HG03457 (cell line): ENCODE results near the gene SYNE2.
"Not testable (repeated sequence)": the region's sequence is repeated elsewhere in the genome, so short reads cannot be mapped to it uniquely, and the experiment has no call there.

Experiments used
- ATAC-seq: cut with Tn5 transposase; IDR thresholded peaks from one replicate; pipeline ENCODE4 v1.9.1; 2021; ENCODE audit warnings: moderate number of reproducible peaks; ENCODE audit not compliant: unreplicated experiment

The SYNE2 gene

DNA sequence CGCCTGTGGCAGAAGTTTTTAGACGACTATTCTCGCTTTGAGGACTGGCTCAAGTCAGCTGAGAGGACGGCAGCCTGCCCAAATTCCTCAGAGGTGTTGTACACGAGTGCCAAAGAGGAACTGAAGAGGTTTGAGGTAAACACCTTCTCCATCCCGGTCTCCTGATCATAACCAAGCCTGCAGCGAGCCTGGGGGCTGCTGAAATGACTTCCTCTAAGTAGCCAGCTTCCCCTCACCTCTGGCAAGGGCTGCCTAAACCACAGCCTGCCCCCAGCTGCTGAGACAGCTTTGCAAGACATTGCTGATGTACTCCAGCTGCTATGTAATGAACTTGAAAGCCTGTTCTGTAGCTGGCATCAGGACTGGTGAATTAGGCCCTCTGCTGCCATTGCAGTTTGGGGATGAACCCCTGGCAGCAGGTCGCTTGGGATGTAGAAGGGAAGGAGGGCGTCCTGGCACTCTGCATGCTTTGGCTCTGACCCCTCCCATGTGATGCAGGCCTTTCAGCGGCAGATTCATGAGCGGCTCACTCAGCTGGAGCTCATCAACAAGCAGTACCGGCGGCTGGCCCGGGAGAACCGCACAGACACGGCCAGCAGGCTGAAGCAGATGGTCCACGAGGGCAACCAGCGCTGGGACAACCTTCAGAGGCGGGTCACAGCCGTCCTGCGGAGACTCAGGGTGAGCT is 356.8 kb downstream of the SYNE2 start:
- ATAC-seq = no peak

DNA sequence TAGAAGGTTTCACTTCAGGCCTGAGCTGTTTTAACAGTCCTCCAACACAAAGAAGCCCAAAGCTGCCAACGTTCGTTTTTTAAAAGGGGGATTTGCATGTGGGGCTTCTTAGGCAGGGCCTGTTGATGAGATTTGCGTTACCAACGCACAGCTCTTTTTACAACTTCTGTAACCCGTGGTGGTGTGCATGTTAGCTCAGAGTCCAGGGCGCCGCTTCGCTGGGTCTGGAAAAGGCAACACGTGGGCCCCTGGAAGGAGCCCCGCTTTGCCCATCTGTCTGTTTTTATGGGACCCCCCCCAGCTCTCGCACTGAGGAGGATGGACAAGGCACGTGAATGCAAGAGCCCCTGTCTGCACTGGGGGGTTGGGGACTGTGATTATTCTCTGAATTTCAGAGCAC is 357.4 kb downstream of the SYNE2 start:
- ATAC-seq = no peak

DNA sequence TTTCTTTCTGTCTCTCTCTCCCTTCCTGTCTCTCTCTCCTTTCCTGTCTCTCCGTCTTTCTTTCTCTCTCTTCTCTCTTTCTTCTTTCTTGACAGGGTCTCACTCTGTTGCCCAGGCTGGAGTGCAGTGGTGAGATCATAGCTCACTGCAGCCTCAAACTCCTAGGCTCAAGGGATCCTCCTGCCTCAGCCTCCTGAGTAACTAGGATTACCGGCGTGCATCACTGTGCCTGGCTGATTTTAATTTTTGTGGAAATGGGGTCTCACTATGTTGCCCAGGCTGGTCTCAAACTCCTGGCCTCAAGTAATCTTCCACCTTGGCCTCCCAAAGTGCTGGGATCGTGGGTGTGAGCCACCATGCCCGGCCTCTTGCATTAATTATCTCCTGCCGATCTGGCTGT is 358.1 kb downstream of the SYNE2 start:
- not testable (repeated sequence) for ATAC-seq

DNA sequence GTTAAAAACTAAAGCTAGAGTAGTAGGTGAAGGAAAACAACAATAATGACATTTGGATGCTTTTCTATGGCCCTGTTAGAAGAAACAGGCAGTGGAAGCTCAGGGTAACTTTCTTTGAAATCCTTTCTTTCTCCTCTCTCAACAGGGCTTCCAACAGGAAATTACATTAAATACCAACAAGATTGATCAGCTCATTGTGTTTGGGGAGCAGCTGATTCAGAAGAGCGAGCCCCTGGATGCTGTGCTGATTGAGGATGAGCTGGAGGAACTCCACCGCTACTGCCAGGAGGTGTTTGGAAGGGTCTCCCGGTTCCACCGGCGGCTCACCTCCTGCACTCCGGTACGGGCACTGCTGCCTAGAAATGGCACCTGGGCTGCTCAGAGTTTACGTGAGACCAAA is 359.9 kb downstream of the SYNE2 start:
- no peak for ATAC-seq

DNA sequence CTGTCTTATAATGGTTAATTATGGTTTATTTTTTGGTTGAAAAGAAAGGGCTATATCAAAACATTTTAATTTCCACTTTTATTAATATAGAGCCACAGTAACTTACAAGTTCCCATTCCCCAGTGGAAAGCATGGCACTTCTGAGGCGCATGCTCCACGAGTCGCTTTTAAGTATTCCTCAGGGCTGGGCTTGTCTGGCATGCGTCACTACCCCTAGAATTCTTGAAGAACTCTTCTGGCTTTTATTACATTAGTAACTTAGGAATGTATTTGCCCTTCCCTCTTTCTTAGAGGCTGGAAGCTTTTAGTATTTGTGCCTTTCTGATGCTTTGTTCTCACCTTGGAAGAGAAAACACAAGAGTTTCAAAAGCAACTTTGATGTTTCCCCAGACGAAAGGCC is 360.3 kb downstream of the SYNE2 start:
- ATAC-seq = no peak

DNA sequence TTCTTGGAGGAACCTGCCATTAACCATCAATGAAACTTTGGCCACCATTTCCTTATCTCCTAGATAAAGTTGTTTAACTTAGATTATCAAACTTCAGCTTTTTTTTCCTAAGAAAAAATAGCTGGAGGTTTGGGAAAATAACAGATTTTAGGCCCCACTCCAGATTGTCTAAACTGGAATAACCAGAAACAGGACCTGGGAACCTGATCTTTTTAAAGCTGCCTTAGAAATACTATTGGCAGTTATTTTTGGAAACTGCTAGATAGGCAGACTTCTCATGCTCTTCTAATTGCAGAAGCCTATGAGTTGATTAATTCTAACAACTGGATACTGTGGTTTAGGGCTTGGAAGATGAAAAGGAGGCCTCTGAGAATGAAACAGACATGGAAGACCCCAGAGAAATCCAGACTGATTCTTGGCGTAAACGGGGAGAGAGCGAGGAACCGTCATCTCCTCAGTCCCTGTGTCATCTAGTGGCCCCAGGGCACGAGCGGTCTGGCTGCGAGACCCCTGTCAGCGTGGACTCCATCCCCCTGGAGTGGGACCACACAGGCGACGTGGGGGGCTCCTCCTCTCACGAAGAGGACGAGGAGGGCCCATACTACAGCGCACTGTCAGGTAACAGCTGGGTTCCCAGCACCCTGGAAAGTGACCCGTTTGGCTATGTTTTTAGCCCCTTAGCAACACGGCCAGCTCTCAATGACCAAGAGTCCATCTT is 361.2 kb downstream of the SYNE2 start:
- no peak for ATAC-seq

DNA sequence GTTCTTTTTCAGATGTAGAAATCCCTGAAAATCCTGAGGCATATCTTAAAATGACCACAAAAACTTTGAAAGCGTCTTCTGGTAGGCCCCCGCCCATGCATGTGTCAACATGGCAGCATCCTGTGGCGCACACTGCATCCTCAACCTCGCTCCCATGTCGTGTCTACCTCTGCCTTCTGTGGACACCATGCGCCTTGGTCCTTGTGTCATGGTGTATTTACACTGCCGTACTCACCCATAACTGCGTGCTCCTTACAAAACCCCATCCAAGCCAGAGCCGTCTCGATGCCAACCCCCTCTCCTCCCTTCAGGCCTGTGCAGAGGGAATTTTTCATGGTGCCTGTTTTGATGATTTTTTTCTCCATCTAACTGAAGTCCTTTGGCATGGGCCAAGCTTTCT is 362.5 kb downstream of the SYNE2 start:
- no peak for ATAC-seq

DNA sequence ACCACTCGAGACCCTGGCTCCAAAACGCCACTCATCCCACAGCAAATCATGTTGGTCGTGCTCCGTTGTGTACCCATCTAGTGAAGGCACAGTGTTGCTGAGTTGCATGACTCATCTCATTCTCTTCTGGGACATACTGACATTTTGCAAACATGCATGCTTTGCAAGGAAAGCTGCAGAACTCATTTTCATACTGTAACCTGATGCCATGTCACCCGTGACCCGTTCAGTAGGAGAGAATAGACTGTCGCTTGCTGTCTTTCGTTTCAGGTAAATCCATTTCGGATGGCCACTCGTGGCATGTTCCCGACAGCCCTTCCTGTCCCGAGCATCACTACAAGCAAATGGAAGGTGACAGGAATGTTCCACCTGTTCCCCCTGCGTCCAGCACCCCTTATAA is 363.2 kb downstream of the SYNE2 start:
- ATAC-seq = no peak

DNA sequence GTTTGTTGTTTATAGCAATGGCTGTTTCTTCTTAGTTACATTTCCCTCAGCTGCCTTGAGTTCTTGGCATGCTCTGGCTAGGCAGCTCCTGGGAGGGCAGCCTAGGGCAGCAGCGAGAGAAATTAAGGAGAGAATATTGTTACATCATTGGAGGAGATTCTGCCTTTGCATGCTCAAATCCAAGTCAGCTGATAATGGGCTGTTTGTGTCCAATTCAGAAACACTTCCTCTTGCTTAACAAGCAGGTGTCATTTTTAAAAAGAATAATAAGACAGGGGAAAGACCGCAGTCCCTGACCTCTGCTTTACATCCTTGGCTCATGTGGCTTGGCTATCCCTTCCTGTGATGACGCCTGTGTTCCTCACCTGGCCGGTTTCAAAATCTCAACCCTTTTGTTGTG is 364.5 kb downstream of the SYNE2 start:
- no peak for ATAC-seq

DNA sequence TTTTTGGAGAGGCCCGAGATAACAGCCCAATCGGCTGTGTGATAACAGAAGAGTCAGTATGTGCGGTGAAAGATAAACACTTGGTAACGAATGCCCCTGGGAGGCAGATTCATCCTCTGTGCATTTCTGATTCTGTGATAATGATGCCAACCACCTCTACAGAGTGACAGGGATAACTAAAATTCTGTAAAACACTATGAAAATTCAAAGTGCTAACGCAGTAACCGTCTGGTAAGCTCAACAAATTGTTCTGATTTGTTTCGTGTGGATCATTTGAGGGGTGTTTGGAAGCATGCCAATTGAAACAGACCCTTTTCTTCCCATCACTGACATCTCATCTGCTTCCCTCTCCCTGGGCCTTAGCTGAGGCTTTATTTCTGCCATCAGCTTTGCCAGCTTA is 365.0 kb downstream of the SYNE2 start:
- no peak for ATAC-seq

DNA sequence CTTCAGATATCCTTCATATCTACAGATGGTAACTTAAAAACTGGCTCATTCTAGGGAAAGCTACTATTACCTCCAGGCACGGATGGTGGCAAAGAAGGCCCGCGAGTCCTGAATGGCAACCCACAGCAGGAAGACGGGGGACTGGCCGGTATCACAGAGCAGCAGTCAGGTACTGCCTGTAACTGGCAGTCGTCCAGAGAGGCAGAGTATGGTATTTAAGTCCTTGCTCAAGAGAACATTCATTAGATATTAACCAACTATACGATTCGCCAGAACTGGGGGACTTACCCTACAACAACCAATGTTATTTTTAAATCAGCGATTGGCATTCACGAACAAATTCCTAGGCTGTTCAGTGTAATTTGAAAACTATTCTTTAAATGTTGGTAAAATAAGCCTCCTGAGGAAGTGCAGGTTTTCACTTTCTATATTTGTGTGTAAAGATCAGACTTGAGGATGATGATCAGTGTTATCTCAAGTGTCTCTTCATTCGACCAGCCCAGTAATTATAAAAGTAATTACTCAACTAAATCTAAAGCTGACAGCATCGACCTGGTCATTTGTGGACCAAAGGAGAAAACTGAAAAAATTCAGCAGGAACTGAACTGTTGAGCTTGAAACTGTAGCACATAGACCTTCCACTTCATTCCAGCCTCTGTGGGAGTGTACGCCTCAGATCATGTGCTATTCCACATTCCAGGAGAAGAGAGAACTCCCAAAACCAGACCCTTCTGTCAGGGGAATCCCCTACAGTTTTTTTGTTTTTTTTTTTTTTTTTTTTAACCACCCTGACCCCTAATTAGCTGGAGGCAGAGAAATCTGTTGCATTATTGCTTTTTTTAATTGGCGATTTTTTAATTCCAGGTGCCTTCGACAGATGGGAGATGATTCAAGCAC is 365.8 kb downstream of the SYNE2 start:
- ATAC-seq = no peak

DNA sequence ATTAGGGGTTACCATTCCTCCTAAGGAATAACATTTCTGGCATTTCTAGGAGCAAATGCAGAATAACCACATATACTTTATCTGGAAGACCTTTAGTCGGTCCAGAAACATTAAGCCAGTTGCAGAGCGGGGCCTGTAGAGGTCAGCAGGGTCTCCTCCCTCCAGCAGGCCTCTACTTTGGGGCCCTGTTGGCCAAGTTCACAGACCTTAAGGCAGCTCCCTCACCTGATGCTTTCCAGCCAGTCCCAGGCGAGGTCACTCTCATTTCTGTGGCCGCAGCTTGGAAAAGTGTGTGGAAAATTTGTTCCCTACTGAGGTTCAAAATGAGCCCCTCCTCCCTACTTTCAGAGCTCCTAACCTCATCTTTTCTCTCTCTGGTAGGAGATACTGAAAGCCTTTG is 367.3 kb downstream of the SYNE2 start:
- ATAC-seq = no peak

DNA sequence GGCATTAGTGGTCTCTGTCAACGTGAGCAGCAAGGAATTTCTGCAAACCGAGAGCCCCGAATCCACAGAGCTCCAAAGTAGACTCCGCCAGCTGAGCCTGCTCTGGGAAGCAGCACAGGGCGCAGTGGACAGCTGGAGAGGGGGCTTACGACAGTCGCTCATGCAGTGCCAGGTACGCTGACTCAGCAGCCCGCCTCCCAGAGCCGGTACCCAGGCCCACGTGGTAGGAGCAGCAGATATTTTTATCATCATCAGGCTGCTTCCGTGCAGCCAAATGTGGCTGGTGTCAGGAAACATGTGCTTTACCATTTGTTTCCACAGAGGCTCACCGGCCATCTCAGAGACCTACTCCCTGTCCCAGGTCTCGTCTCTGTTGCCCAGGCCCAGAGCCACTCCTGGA is 367.7 kb downstream of the SYNE2 start:
- no peak for ATAC-seq

DNA sequence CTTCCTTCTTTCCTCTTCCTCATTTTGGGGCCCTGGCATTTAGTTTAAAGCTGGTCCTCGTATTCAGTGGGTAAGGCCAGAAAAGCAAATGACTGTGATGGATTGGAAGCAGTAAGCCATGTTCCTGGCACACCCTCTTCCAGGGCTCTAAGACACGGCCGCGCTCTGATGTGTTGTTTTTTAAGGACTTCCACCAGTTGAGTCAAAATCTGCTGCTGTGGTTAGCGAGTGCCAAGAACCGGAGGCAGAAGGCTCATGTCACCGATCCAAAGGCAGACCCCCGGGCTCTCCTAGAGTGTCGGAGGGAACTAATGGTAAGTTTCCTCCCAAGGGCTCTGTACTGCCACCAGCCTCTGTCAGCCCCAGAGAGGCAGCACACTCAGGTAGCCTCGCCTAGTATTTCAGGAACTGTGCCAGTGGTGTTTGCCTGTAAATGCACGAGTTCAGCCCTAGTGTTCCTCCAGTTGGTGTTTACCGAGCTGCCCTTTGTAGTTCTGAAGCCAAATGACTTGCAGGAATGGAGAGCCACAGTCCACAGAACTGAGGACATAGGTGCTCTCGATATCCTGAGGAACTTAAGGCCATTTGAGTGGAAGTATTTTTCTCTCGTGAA is 368.7 kb downstream of the SYNE2 start:
- no peak for ATAC-seq

DNA sequence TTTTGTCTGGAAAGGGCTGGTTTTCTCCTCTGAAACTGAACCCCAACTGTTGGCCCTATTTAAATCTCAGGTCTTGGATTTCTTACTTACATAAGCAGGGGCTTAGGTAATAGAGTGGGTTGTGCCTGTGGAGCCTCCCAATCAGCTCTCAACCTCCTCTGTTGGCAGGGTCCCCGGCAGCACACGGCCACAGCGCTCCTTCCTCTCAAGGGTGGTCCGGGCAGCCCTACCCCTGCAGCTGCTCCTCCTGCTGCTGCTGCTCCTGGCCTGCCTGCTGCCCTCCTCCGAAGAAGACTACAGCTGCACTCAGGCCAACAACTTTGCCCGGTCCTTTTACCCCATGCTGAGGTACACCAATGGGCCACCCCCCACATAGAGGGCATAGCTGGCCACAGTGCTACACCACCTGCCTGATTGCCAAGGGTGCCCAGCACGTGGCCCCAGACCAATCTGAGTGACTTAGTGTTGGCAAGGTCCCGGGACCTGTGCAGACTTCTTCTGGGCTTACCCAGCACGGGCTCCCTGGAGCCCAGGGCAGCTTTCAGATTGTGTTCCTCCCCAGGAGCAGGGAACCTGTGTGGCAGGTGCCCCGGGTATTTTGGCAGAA is 372.4 kb downstream of the SYNE2 start:
- ATAC-seq = no peak

DNA sequence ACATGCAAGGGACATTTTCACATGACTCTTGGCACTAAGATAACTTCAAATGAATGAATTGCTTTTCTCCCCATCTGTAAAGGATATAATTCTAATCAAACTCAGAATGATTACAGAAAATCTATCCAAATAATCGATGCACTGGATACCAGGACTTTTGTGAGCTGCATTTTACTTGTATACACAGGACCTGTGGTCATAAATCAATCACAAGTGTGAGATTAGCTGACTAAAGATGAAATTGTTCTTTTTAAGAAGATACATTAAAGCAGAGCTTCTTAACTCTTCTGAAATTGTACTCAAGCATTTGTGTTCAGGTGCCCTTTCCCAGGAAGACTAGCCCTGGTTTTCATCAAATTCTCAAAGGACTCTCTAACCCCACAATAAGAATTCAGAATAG is 375.1 kb downstream of the SYNE2 start:
- ATAC-seq = no peak

DNA sequence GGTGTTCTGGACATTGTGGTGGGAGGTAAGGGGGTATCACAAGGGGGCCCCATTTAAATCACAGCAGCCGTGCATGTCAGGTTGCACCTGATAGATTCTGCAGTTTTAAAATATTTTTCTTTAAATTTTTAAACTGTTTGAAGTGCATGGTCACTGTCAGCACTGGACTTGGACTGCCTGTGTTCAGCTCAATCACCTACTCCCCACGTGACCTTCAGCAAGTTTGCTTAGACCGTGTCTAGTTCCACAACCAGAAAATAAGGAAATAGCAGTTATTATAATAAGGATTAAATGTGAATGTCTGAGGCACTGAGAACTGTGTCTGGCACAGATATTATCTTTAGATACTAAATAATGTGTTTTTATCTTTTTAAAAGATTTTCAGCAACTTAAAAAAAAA is 376.7 kb downstream of the SYNE2 start:
- ATAC-seq = no peak

DNA sequence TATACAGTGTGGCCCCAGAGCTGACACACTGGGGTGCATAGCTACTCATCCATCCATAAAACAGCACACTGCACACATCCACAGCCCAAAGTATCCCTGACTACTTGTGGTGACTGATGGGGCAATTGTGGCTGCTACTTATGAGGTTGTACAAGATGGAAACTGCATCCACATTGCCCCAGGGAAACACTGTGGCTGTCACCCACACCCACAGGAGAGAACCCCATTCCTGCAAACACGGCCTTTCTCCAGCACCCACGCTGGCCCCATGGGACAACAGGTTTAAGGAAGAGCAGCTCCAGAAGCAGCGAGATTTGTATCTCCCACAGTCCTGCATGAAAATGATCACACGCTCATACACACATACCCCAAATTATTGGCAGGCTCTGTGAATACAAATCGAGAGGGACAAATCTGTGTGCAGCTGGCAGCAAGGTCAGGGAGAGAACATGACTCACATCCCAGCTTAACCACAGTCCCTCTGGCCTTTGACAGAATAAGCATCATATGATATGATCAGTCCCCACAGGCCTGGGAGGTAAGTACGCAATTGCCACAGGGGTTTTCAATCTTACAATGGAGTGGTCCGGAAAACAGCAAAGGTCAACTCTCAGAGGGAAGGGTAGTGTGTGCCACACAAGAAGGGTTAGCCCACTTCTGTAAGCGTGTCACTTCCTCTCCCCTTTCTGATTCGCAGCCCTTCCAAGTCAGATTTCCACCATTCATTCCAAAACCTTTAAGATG is 379.5 kb downstream of the SYNE2 start:
- ATAC-seq = no peak

DNA sequence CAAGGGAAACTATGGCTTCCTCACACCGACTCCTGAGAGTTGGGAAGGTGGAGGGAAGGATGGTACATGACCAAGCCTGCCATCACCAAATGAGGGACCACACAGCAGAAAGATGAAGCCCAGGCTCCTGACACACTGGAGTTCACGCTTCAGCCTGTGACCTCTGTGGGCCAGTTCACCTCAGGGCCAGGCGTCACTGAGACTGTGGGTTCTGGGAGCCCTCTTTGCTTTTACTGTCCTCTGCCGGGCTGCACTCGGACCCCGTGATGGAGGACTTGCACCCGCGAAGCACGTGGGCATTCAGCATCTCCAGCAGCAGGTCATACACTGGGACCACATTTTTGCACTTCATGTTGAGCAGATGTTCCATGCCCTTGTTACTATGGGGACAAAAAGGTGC is 380.1 kb downstream of the SYNE2 start:
- no peak for ATAC-seq

DNA sequence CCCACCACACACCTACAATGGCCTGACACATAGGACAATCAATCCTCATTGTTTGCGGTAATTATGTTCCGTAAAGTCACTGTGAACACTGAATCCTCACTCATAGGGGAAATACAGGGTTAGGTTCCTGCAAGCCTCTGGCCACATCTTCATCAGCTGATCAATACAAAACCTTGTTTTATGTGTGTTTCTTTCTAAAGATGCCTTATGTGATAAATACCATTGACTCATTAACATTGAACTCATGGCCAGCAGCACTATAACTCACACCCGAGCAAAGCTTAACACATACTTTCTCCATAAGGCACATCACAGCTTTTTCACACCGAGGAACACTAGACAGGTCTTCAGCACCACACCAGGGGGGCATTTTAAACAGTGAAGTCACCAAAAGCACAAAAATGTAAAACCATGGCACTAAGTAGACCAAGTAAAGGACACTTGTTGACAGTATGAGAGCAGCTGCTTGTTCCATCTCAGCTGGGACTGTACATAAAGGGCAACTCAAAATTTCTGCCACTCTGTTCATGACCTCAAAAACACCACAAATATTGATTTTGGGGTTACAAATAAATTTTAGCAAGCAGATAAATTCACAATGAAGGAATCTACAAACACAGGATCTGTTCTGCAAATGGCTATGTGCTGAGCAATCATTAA is 380.9 kb downstream of the SYNE2 start:
- no peak for ATAC-seq
